Measurements from ENCODE around the gene STXBP2. TPM values are rescaled to one million over a fixed set of nuclear protein-coding genes. Genes with fewer than 3 reads are reported as not detected.

The STXBP2 gene
- polyA plus RNA-seq (2011; rRNA removed) = 5.0 and 7.1 TPM in 2 replicates
- polyA minus RNA-seq (2011; rRNA and poly(A)+ RNA removed) = 14.9 and 19.3 TPM in 2 replicates

DNA sequence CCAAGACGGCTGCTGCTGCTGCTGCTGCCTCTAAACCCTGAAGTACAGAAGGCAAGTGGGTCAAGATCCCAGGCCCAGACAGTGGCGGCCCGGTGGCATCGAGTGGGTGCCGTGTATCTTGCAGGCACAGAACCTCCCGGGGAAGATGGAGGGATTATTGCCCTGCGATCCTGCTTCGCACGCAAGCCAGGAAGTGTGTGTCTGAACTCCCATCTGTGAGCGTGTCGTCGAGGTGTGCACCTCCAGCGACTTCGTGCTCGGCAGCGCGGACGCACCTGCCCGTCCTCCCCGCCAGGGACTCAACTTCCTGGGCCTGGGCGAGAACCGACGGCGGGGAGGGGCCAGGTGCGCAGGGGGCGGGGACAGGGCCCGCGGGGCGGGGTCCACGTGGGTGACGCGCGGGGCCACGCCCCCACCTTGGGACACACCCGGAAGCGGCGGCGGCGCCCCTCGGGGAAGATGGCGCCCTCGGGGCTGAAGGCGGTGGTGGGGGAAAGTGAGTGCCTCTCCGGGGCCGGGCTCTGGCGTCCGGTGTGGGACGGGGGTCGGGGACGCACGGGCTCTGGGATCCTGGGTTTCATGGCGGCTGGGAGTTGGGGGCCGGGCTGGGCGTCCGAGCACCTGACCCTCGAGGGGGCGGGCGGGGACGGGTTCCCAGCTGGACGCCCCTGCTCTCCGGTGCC is at the start of gene STXBP2:
STXBP2 (plus strand) TSS at position 420 of the 683 bp plus-strand sequence; CDS start at position 460, 40 bp downstream.
- Histone ChIP-seq H3K27ac (ENCODE audit: low read depth, low read length) (no peak within 1 kb of the TSS), H3K27me3 (ENCODE audit: control insufficient read depth, insufficient read depth, low read length) (peaks cover 6% of the 10 kb centered on the region), H3K9me3 (ENCODE audit: control insufficient read depth, insufficient read depth, low read length) (peaks cover 6% of the 10 kb centered on the region; the same call in 1 of the 2 replicates), H3K4me3 (ENCODE audit: low read depth, low read length) (peak within 1 kb of the TSS; percentile 32)
- TF ChIP-seq, protein P1, sequence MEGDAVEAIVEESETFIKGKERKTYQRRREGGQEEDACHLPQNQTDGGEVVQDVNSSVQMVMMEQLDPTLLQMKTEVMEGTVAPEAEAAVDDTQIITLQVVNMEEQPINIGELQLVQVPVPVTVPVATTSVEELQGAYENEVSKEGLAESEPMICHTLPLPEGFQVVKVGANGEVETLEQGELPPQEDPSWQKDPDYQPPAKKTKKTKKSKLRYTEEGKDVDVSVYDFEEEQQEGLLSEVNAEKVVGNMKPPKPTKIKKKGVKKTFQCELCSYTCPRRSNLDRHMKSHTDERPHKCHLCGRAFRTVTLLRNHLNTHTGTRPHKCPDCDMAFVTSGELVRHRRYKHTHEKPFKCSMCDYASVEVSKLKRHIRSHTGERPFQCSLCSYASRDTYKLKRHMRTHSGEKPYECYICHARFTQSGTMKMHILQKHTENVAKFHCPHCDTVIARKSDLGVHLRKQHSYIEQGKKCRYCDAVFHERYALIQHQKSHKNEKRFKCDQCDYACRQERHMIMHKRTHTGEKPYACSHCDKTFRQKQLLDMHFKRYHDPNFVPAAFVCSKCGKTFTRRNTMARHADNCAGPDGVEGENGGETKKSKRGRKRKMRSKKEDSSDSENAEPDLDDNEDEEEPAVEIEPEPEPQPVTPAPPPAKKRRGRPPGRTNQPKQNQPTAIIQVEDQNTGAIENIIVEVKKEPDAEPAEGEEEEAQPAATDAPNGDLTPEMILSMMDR (IDR thresholded peaks at IDR 0.05; ENCODE audit: low read depth, low read length) = no peak
- ChIA-PET CTCF (no interaction called here), POLR2A (no interaction called here)
- no peak for DNase-seq (ENCODE audit: low read depth, low spot score)

- CTCF ChIA-PET = interaction anchor here (1.7 kb wide), 1 partner anchor 21 kb away, joined by 4 read pairs; no protein-coding TSS in a partner anchor
- TF ChIP-seq, protein P1 (IDR thresholded peaks at IDR 0.05; ENCODE audit: low read depth, low read length) = no peak
- POLR2A ChIA-PET = interaction anchor here (0.6 kb wide), 1 partner anchor 210 kb away, joined by 6 read pairs; no protein-coding TSS in a partner anchor
- H3K4me3 ChIP-seq (ENCODE audit: low read depth, low read length) = no peak overlapping the region
- H3K27ac ChIP-seq (ENCODE audit: low read depth, low read length) = no peak overlapping the region
- H3K9me3 ChIP-seq (ENCODE audit: control insufficient read depth, insufficient read depth, low read length) = no peaks in the 10 kb centered on the region
- peaks cover 12% of the 10 kb centered on the region for H3K27me3 ChIP-seq (ENCODE audit: control insufficient read depth, insufficient read depth, low read length)
- no peak for DNase-seq (ENCODE audit: low read depth, low spot score)
Measured at GRCh38 chr19:7589822-7590221, 47.1 kb upstream of the STXBP2 start.

- H3K27ac ChIP-seq (ENCODE audit: low read depth, low read length) = no peak overlapping the region
- no peak overlapping the region for H3K4me3 ChIP-seq (ENCODE audit: low read depth, low read length)
- ChIA-PET POLR2A (no interaction called here), CTCF (interaction anchor here (1.7 kb wide), 1 partner anchor 22 kb away, joined by 4 read pairs; no protein-coding TSS in a partner anchor)
- no peak for DNase-seq (ENCODE audit: low read depth, low spot score)
- no peaks in the 10 kb centered on the region for H3K9me3 ChIP-seq (ENCODE audit: control insufficient read depth, insufficient read depth, low read length)
- peaks cover 14% of the 10 kb centered on the region for H3K27me3 ChIP-seq (ENCODE audit: control insufficient read depth, insufficient read depth, low read length)
- TF ChIP-seq, protein P1 (IDR thresholded peaks at IDR 0.05; ENCODE audit: low read depth, low read length) = no peak
Measured at GRCh38 chr19:7590256-7590655, 46.7 kb upstream of the STXBP2 start.

DNA sequence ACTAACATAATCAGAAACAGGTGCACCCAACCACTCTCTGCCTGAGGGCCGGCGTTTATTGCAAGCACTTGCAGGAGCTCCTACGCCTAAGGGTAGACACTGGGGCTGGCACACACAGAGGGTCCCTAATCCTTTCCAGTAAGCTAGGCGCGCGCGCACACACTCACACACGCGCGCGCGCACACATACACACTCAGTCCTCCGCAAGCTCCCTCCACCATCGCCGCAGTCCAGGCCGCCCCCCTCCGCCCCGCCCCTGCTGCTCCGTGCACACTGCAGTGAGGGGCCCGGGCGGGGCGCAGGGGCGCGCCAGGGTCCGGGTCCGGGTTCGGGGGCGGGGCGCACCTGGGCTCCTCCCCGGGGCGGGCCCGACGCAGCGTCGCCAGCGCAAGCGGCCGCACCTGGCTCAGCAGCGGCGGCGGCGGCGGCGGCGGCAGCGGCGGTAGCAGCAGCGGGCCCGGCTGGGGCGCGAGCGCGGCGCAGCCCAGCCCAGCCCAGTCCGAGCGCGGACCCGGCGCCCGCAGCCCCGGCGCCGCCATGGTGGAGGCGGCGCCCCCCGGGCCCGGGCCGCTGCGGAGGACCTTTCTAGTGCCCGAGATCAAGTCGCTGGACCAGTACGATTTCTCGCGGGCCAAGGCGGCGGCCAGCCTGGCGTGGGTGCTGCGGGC is 41.3 kb upstream of the STXBP2 start, which contains the start of gene CAMSAP3:
CAMSAP3 (plus strand) TSS at position 398 of the 668 bp plus-strand sequence; CDS start at position 538, 140 bp downstream.
- ChIA-PET CTCF (no interaction called here), POLR2A (no interaction called here)
- no peak within 1 kb of the TSS for H3K4me3 ChIP-seq (ENCODE audit: low read depth, low read length)
- DNase-seq (ENCODE audit: low read depth, low spot score) = no peak
- peaks cover 39% of the 10 kb centered on the region for H3K27me3 ChIP-seq (ENCODE audit: control insufficient read depth, insufficient read depth, low read length)
- H3K9me3 ChIP-seq (ENCODE audit: control insufficient read depth, insufficient read depth, low read length) = no peaks in the 10 kb centered on the region
- TF ChIP-seq, protein P1 (IDR thresholded peaks at IDR 0.05; ENCODE audit: low read depth, low read length) = no peak
- no peak within 1 kb of the TSS for H3K27ac ChIP-seq (ENCODE audit: low read depth, low read length)
